Naive thymus-derived CD4-positive, alpha-beta T cell (primary cell): ENCODE measurements around the gene NPHP4. TPM values are rescaled to one million over a fixed set of nuclear protein-coding genes. Genes with fewer than 3 reads are reported as not detected.
A peak's percentile ranks its signal among the peaks of the same experiment; 100 is the strongest.

ENCODE experiments used
- ATAC-seq: fragments of 150-1000 bp; cut with Tn5 transposase; 2 replicates; pipeline ENCODE4 v1.10.0; 2021; ENCODE audit warnings: mild to moderate bottlenecking, moderate library complexity
- CTCF ChIA-PET: fragments of 350-600 bp; sonication (Branson Sonifier 250); formaldehyde crosslinking; loops from one replicate; lab custom pipeline; 2021; ENCODE audit warnings: antibody characterized with exemption; lab: Charles Lee
- POLR2A ChIA-PET: fragments of 350-600 bp; sonication (Branson Sonifier 250); formaldehyde crosslinking; loops from one replicate; lab custom pipeline; 2021; ENCODE audit warnings: antibody characterized with exemption, inconsistent platforms; lab: Charles Lee
- DNase-seq, 9 donors: peaks; one replicate each; pipeline versions ENCODE4 v3.0.0 to v3.0.0-alpha.2; 2020 to 2022; ENCODE audit warnings: mixed read lengths in 1 of 9
- H3K27ac ChIP-seq: one replicate; pipeline ENCODE4 v1.7.0; 2013; ENCODE audit warnings: mild to moderate bottlenecking, low read depth, low read length, moderate library complexity
- H3K27me3 ChIP-seq, 2 donors: one replicate each; pipeline ENCODE4 v1.7.0; 2013; ENCODE audit warnings: low read length in 2 of 2, mild to moderate bottlenecking in 2 of 2, moderate library complexity in 2 of 2; ENCODE audit not compliant: control insufficient read depth in 2 of 2, insufficient read depth in 2 of 2
- H3K36me3 ChIP-seq, 3 experiments: 1 replicate in 2 of 3; 2 replicates in 1 of 3; pipeline ENCODE4 v1.7.0; 2013; ENCODE audit warnings: low read length in 3 of 3, mild to moderate bottlenecking in 3 of 3, moderate library complexity in 1 of 3; ENCODE audit not compliant: insufficient read depth in 3 of 3, control insufficient read depth in 2 of 3
- H3K4me1 ChIP-seq, 2 donors: one replicate each; pipeline ENCODE4 v1.7.0; 2013; ENCODE audit warnings: low read length in 2 of 2, mild to moderate bottlenecking in 2 of 2, moderate library complexity in 1 of 2; ENCODE audit not compliant: control insufficient read depth in 2 of 2, insufficient read depth in 2 of 2
- H3K4me3 ChIP-seq: 2 replicates; pipeline ENCODE4 v1.7.0; 2013; ENCODE audit warnings: mild to moderate bottlenecking, low read length
- H3K9me3 ChIP-seq, 3 experiments: 1 replicate in 2 of 3; 2 replicates in 1 of 3; pipeline ENCODE4 v1.7.0; 2013; ENCODE audit warnings: low read length in 3 of 3; ENCODE audit not compliant: control insufficient read depth in 2 of 3
- H3K27ac Mint-ChIP-seq, 9 donors: one replicate each; pipeline ENCODE4 v1.8.0; 2020 to 2022; ENCODE audit warnings: mixed read lengths in 9 of 9, mild to moderate bottlenecking in 8 of 9, moderate library complexity in 5 of 9, inconsistent platforms in 2 of 9
- H3K27me3 Mint-ChIP-seq, 5 donors: one replicate each; pipeline ENCODE4 v1.8.0; 2021 to 2022; ENCODE audit warnings: mixed read lengths in 5 of 5, mild to moderate bottlenecking in 1 of 5
- H3K36me3 Mint-ChIP-seq, 5 donors: one replicate each; pipeline ENCODE4 v1.8.0; 2020 to 2022; ENCODE audit warnings: mixed read lengths in 5 of 5, mild to moderate bottlenecking in 3 of 5, inconsistent platforms in 1 of 5
- H3K4me1 Mint-ChIP-seq, 7 donors: one replicate each; pipeline ENCODE4 v1.8.0; 2020 to 2022; ENCODE audit warnings: mixed read lengths in 7 of 7, mild to moderate bottlenecking in 3 of 7, inconsistent platforms in 1 of 7
- H3K4me3 Mint-ChIP-seq, 10 donors: one replicate each; pipeline ENCODE4 v1.8.0; 2020 to 2022; ENCODE audit warnings: mild to moderate bottlenecking in 10 of 10, mixed read lengths in 10 of 10, moderate library complexity in 6 of 10, inconsistent platforms in 2 of 10
- H3K9me3 Mint-ChIP-seq, 11 donors: one replicate each; pipeline ENCODE4 v1.8.0; 2020 to 2022; ENCODE audit warnings: mixed read lengths in 11 of 11, mild to moderate bottlenecking in 4 of 11, inconsistent platforms in 1 of 11, moderate library complexity in 1 of 11
- intact Hi-C, 2 donors: fragments of 100-400 bp; cut with micrococcal nuclease; formaldehyde crosslinking; loops; one replicate each; pipeline ENCODE4 v1.15.1; 2023
- polyA plus RNA-seq, 2 donors: library from polyadenylated mRNA; unstranded; fragments of 300-500 nt; fragmentation: Illumina TruSeq; gene quantifications; one replicate each; pipeline ENCODE4 v1.2.3, GENCODE V29; 2021
- total RNA-seq, 6 experiments: library from RNA in 5 of 6; stranded (reverse) in 5 of 6; gene quantifications; 1 replicate in 5 of 6; 2 replicates in 1 of 6; pipeline ENCODE4 v1.2.3 and lab custom pipeline; 2021 to 2026

NPHP4 gene
- total and polyA plus RNA-seq, 7 experiments from 2014 or later: 0.40 to 20.6 (median 9.2) TPM

DNA sequence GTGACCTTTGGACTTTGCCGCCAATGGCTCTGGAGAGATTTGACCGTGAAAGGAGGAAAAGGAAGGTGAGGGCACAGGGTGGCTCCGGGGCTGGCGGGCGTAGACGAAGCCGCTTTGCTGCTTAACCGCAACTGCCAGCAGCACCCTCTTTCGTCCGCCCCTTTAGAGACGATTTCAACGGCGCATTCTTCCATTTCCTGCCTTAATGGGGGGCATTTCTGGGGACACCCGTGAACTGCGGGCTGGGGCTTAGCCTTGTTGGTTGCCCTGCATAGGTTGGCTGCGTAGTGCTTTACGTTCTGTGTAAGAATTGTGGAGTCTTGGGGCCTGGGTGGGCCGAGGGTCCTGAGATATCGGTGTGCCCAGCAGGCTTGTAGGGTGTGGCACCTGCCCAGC is 6.7 kb upstream of the NPHP4 start:
- H3K4me3 Mint-ChIP-seq: peak overlapping the region in 1 of 10 donors; percentile 87
- Histone ChIP-seq H3K27me3 (no peaks in the 10 kb centered on the region), H3K9me3 (no peaks in the 10 kb centered on the region), H3K4me3 (no peak overlapping the region), H3K36me3 (peaks cover 0 to 14% (median 0%) of the 10 kb centered on the region in 3 experiments), H3K27ac (no peak overlapping the region), H3K4me1 (peaks cover 17% of the 10 kb centered on the region in 2 donors)
- peaks cover 0 to 10% (median 0%) of the 10 kb centered on the region in 5 donors for H3K36me3 Mint-ChIP-seq
- ChIA-PET POLR2A (no interaction called here), CTCF (no interaction called here)
- no peak for ATAC-seq
- no peaks in the 10 kb centered on the region for H3K9me3 Mint-ChIP-seq
- no peak for DNase-seq
- no peaks in the 10 kb centered on the region for H3K27me3 Mint-ChIP-seq
- peaks cover 26 to 47% (median 41%) of the 10 kb centered on the region in 7 donors for H3K4me1 Mint-ChIP-seq
- H3K27ac Mint-ChIP-seq: peak overlapping the region in 1 of 9 donors; percentile 72
- intact Hi-C loops: no loop called here

DNA sequence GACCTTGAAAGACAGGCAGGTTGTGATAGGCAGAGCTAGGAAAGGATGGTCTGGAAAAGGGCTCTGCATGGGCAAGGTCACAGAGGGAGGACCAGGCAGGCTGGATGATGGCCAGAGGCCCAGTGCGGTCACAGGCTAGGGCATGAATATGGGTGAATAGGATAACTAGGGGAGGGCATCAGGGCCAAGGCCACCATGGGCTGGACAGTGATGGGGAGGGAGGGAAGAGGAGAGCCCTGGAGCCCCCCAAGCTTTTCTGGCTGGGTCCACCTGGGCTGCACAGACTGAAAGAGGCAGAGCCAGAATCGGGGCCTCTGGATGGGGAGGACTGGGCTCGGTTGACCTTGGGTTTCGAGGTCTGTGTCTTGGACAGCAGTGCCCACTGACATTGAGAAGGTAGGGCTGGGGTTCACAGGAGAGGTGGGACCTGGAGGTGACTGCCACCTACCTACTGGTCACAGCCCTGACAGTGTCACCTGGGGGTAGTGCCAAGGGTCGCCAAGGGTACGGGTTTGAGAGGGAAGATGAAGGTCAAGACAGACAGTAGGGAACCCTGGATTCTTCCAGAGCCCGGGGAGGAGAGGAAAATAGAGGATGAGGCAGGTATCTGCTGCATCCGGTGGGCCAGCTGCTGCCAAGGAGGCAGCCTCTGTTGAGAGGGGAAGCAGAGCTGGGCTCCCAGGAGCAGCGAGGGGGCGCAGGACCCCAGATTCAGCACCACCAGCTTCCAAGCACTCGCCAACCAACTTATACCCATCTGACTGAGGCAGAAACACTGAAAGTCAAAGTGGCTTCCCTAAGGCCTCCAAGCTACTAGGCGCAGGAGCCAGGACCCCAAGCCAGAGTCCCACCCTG is 6.1 kb upstream of the NPHP4 start:
- H3K36me3 Mint-ChIP-seq: peaks cover 0 to 10% (median 0%) of the 10 kb centered on the region in 5 donors
- no peaks in the 10 kb centered on the region for H3K27me3 Mint-ChIP-seq
- ChIA-PET CTCF (no interaction called here), POLR2A (no interaction called here)
- ATAC-seq: no peak
- H3K4me3 Mint-ChIP-seq: peak overlapping the region in 1 of 10 donors; percentile 87
- H3K4me1 ChIP-seq: peaks cover 23% of the 10 kb centered on the region in 2 donors
- no peaks in the 10 kb centered on the region for H3K27me3 ChIP-seq
- peak overlapping the region in 4 of 9 donors; percentile 22 to 92 (median 62) for H3K27ac Mint-ChIP-seq
- no peak overlapping the region for H3K27ac ChIP-seq
- DNase-seq: no peak
- H3K36me3 ChIP-seq: peaks cover 0 to 14% (median 0%) of the 10 kb centered on the region in 3 experiments
- peaks cover 0 to 1% (median 0%) of the 10 kb centered on the region in 11 donors for H3K9me3 Mint-ChIP-seq
- H3K9me3 ChIP-seq: no peaks in the 10 kb centered on the region
- H3K4me3 ChIP-seq: no peak overlapping the region
- H3K4me1 Mint-ChIP-seq: peaks cover 25 to 51% (median 43%) of the 10 kb centered on the region in 7 donors
- intact Hi-C loops: no loop called here

DNA sequence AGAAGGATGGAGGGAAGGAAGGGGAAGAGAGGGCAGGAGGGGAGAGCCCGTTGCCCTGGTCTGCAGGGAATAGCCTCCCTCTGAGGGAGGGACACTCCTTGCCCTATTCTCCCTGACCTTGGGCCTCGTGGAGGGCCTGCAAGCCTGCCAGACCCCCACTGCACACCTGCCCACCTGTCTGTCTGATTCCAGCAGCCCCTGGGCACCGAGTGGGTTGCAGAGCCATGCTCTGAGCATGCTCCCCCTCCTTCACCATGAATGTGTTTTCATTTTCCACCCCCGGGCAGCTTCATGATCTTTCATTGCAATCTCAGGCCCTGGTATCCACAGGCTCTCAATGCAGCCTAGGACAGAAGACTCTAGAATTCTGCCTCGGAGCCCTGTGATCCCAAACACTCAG is 5.1 kb upstream of the NPHP4 start:
- Mint-ChIP-seq H3K27ac (peak overlapping the region in 5 of 9 donors; percentile 29 to 92 (median 61)), H3K9me3 (peaks cover 0 to 2% (median 0%) of the 10 kb centered on the region in 11 donors), H3K36me3 (peaks cover 0 to 11% (median 0%) of the 10 kb centered on the region in 5 donors), H3K4me3 (peak overlapping the region in 1 of 10 donors; percentile 69), H3K4me1 (peaks cover 23 to 56% (median 43%) of the 10 kb centered on the region in 7 donors), H3K27me3 (peaks cover 0 to 2% (median 0%) of the 10 kb centered on the region in 5 donors)
- ATAC-seq: no peak
- no peak overlapping the region for H3K4me3 ChIP-seq
- H3K27me3 ChIP-seq: no peaks in the 10 kb centered on the region
- CTCF ChIA-PET: no interaction called here
- no peaks in the 10 kb centered on the region for H3K9me3 ChIP-seq
- no peak for DNase-seq
- H3K36me3 ChIP-seq: peaks cover 0 to 14% (median 0%) of the 10 kb centered on the region in 3 experiments
- H3K4me1 ChIP-seq: peaks cover 23 to 24% of the 10 kb centered on the region in 2 donors
- POLR2A ChIA-PET: no interaction called here
- intact Hi-C loops: no loop called here
- no peak overlapping the region for H3K27ac ChIP-seq

DNA sequence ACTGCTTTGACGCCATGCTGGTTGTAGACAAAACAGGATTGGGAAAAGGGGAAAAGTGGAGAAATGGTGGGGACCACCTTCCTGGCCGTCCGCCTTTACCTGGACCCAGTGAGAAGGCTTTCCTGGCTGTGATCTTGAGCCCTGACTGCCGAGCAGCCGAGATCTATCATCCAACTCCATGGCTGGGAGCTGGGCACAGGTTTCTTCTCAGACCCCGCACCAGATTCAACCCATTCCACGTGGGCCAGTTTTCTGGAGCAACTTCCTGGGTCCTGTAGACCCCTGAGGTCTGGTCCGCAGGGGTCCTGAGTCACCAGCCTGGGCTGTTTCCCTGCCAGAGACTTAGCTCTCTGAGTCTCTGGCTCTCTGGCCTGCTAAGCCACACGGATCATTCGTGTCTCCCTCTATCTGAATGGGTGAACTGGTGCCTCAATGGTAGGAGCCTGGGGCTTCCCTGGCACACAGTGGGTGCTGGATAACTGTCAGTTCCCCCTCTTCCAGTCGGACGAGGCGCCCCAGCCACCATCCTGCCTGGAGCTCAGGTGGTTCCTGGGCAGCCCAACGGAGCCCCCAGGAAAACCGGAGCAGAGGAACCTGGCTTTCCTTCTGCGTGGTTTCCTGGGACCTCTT is 4.5 kb upstream of the NPHP4 start:
- no peak for DNase-seq
- H3K4me1 Mint-ChIP-seq: peaks cover 23 to 56% (median 43%) of the 10 kb centered on the region in 7 donors
- no peak overlapping the region for H3K4me3 Mint-ChIP-seq
- peaks cover 0 to 14% (median 0%) of the 10 kb centered on the region in 3 experiments for H3K36me3 ChIP-seq
- ChIA-PET POLR2A (no interaction called here), CTCF (no interaction called here)
- H3K27ac Mint-ChIP-seq: peak overlapping the region in 2 of 9 donors; percentile 18 to 61
- no peaks in the 10 kb centered on the region for H3K9me3 ChIP-seq
- peaks cover 0 to 2% (median 0%) of the 10 kb centered on the region in 5 donors for H3K27me3 Mint-ChIP-seq
- peaks cover 23 to 24% of the 10 kb centered on the region in 2 donors for H3K4me1 ChIP-seq
- intact Hi-C loops: no loop called here
- H3K4me3 ChIP-seq: no peak overlapping the region
- ATAC-seq: no peak
- peaks cover 0 to 11% (median 0%) of the 10 kb centered on the region in 5 donors for H3K36me3 Mint-ChIP-seq
- peaks cover 0 to 4% (median 0%) of the 10 kb centered on the region in 11 donors for H3K9me3 Mint-ChIP-seq
- H3K27me3 ChIP-seq: no peaks in the 10 kb centered on the region
- H3K27ac ChIP-seq: no peak overlapping the region

DNA sequence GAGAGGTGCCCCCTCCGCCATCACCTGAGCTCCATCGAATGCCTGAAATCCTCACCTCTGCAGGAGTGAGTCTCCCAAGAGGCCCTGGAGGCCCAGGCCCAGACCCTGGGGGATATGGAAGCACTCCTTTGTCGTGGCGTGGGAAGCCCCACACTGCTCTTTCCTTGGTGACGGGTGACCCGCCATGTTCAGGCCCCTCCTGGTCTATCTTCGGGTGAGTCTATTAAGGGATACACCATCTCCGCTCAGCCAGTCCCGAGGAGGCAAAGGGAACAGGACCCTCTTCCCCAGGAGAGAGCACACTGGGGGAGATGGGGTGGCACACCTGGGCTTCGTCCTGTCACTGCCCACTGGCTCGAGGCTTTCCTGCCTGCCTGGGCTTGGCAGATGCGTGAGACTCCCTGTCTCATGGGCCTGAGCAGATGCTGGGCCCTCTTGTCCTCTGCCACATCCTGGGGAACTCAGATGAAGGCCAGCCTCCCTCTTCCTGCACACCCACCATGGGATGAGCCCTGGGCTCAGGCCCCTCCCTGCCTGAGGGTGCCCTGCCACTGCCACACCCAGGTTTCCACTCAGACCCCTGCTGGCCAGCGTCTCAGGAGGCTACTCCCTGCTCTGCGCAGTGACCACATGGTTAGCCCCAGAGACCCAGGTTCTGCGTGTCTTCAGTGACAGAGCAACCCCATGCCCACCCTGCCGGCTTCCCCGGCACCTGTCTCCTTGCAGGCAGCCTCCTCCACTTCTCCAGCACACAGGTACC is 3.8 kb upstream of the NPHP4 start:
- ATAC-seq (no peak), DNase-seq (no peak)
- H3K27me3 ChIP-seq: no peaks in the 10 kb centered on the region
- Mint-ChIP-seq H3K27ac (peak overlapping the region in 4 of 9 donors; percentile 19 to 88 (median 44)), H3K36me3 (peaks cover 0 to 11% (median 0%) of the 10 kb centered on the region in 5 donors), H3K9me3 (peaks cover 0 to 4% (median 0%) of the 10 kb centered on the region in 11 donors), H3K4me3 (peak overlapping the region in 3 of 10 donors; percentile 34 to 96 (median 59)), H3K4me1 (peaks cover 26 to 54% (median 46%) of the 10 kb centered on the region in 7 donors), H3K27me3 (peaks cover 0 to 2% (median 0%) of the 10 kb centered on the region in 5 donors)
- CTCF ChIA-PET: no interaction called here
- H3K27ac ChIP-seq: no peak overlapping the region
- POLR2A ChIA-PET: interaction anchor here (4.2 kb wide), 1 partner anchor 31 kb away, joined by 67 read pairs; no protein-coding TSS in a partner anchor
- H3K36me3 ChIP-seq: peaks cover 0 to 14% (median 0%) of the 10 kb centered on the region in 3 experiments
- H3K9me3 ChIP-seq: no peaks in the 10 kb centered on the region
- intact Hi-C loops: no loop called here
- no peak overlapping the region for H3K4me3 ChIP-seq
- peaks cover 23 to 28% of the 10 kb centered on the region in 2 donors for H3K4me1 ChIP-seq
